ENCODE measurements around the gene XAF1. TPM values are rescaled to one million over a fixed set of nuclear protein-coding genes. Genes with fewer than 3 reads are reported as not detected.

The XAF1 gene
- total and polyA plus RNA-seq, 8 donors, result 7.2 to 116 (median 26.3) TPM

DNA sequence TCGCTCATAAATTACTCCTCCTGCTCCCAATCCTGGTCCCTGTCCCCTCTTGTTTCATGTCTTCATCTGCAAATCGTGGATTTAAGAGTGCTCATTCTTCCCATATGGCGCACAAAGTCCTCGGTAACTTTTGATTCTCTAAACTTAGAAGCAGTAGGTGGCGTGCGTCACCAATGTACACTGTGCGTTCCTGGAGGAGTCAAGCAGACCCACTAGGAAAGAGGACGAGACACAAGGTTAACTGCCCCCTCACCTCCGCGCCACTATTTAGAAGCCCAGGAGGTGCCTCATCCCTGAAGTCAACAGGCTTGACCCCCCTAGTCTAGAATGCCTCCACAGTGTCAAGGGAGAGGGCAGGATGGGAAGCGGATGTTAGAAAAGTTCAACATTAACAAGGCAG lies 45.5 kb upstream of the XAF1 start:
- H3K9me3 ChIP-seq, result peaks cover 0 to 17% (median 9%) of the 10 kb centered on the region in 4 donors
- peaks cover 0 to 93% (median 27%) of the 10 kb centered on the region in 3 donors for H3K27me3 ChIP-seq
- no peak overlapping the region for H3K27ac ChIP-seq
- H3K4me1 ChIP-seq, result peaks cover 12 to 25% (median 23%) of the 10 kb centered on the region in 4 donors
- 68 to 87% (median 80%) methylated on average over 11 of the region's 11 CpGs for WGBS, 5 donors
- DNase-seq, result no peak
- no peaks in the 10 kb centered on the region for H3K36me3 ChIP-seq
- TF ChIP-seq POLR2A (IDR thresholded peaks at IDR 0.05), result no peak
- no peak for TF ChIP-seq POLR2AphosphoS5 (IDR thresholded peaks at IDR 0.05)
- no peak for TF ChIP-seq EP300 (IDR thresholded peaks at IDR 0.05)
- TF ChIP-seq, protein P1, sequence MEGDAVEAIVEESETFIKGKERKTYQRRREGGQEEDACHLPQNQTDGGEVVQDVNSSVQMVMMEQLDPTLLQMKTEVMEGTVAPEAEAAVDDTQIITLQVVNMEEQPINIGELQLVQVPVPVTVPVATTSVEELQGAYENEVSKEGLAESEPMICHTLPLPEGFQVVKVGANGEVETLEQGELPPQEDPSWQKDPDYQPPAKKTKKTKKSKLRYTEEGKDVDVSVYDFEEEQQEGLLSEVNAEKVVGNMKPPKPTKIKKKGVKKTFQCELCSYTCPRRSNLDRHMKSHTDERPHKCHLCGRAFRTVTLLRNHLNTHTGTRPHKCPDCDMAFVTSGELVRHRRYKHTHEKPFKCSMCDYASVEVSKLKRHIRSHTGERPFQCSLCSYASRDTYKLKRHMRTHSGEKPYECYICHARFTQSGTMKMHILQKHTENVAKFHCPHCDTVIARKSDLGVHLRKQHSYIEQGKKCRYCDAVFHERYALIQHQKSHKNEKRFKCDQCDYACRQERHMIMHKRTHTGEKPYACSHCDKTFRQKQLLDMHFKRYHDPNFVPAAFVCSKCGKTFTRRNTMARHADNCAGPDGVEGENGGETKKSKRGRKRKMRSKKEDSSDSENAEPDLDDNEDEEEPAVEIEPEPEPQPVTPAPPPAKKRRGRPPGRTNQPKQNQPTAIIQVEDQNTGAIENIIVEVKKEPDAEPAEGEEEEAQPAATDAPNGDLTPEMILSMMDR (IDR thresholded peaks at IDR 0.05), result no peak
- H3K4me3 ChIP-seq, result no peak overlapping the region
- intact Hi-C loops (cut with DNase I; ENCODE audit: low total_unique reads), result no loop called here

DNA sequence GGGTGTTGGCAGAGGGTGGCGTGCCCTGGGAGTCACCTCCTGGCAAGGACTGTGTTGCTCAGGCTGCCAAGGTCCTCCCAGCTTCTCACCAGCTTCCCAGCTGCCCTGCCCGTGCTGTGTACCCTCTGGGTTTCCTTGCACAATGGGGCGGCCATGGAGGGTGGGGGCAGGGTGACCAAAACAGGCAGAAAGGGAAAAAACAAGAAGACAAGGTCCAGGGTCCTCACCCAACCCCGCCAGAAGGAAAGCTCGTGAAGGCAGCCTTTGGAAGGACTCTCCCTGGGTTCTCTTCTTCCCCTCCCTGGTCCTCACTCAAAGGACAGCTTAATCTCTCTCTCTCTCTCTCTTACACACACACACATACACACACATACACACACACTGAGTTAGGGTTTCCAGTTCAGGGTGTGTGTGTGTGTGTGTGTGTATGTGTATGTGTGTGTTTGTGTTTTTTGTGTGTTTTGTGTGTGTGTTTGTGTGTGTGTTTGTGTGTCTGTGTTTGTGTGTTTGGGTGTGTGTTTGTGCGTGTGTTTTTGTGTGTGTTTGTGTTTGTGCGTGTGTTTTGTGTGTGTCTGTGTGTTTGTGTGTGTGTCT lies 44.7 kb upstream of the XAF1 start:
- 46 to 55% (median 52%) methylated on average over 7 of the region's 7 CpGs for WGBS, 5 donors

DNA sequence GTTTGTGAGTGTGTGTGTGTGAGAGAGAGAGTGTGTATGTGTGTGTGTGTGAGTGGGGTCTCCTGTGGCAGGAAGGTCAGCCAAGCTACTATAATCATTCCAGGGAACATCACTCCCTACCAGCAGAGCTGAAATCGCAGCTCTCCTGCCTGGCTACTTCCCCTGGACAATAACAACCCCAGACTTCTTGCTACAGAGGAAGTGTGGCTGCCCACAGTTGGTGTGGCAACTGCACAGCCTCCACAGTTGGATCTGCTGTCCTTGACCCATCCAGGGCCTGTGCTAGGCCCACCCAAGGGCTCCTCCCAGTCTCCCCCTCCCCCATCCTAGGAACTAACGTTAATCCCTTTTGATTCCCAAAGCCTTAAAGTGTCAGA lies 44.2 kb upstream of the XAF1 start:
- peaks cover 0 to 82% (median 27%) of the 10 kb centered on the region in 3 donors for H3K27me3 ChIP-seq
- TF ChIP-seq POLR2A (IDR thresholded peaks at IDR 0.05) (no peak), EP300 (IDR thresholded peaks at IDR 0.05) (no peak), POLR2AphosphoS5 (IDR thresholded peaks at IDR 0.05) (no peak)
- TF ChIP-seq, protein P1 (IDR thresholded peaks at IDR 0.05), result no peak
- WGBS, 5 donors, result 42 to 61% (median 53%) methylated on average over 2 of the region's 2 CpGs
- intact Hi-C loops (cut with DNase I; ENCODE audit: low total_unique reads), result no loop called here
- no peak overlapping the region for H3K4me3 ChIP-seq
- DNase-seq, result no peak
- H3K27ac ChIP-seq, result no peak overlapping the region
- peaks cover 0 to 17% (median 9%) of the 10 kb centered on the region in 4 donors for H3K9me3 ChIP-seq
- H3K4me1 ChIP-seq, result peaks cover 12 to 25% (median 23%) of the 10 kb centered on the region in 4 donors
- no peaks in the 10 kb centered on the region for H3K36me3 ChIP-seq

More for the DNA sequence above, 44.7 kb upstream of the XAF1 start:
- H3K27me3 ChIP-seq, result peaks cover 0 to 87% (median 27%) of the 10 kb centered on the region in 3 donors
- H3K36me3 ChIP-seq, result no peaks in the 10 kb centered on the region
- H3K4me3 ChIP-seq, result no peak overlapping the region
- TF ChIP-seq POLR2A (IDR thresholded peaks at IDR 0.05) (no peak), POLR2AphosphoS5 (IDR thresholded peaks at IDR 0.05) (no peak), EP300 (IDR thresholded peaks at IDR 0.05) (no peak)
- TF ChIP-seq, protein P1 (IDR thresholded peaks at IDR 0.05), result no peak
- intact Hi-C loops (cut with DNase I; ENCODE audit: low total_unique reads), result no loop called here
- DNase-seq, result peak in 1 of 2 donors; percentile 49
- H3K4me1 ChIP-seq, result peaks cover 12 to 25% (median 23%) of the 10 kb centered on the region in 4 donors
- H3K27ac ChIP-seq, result no peak overlapping the region
- H3K9me3 ChIP-seq, result peaks cover 0 to 17% (median 9%) of the 10 kb centered on the region in 4 donors

DNA sequence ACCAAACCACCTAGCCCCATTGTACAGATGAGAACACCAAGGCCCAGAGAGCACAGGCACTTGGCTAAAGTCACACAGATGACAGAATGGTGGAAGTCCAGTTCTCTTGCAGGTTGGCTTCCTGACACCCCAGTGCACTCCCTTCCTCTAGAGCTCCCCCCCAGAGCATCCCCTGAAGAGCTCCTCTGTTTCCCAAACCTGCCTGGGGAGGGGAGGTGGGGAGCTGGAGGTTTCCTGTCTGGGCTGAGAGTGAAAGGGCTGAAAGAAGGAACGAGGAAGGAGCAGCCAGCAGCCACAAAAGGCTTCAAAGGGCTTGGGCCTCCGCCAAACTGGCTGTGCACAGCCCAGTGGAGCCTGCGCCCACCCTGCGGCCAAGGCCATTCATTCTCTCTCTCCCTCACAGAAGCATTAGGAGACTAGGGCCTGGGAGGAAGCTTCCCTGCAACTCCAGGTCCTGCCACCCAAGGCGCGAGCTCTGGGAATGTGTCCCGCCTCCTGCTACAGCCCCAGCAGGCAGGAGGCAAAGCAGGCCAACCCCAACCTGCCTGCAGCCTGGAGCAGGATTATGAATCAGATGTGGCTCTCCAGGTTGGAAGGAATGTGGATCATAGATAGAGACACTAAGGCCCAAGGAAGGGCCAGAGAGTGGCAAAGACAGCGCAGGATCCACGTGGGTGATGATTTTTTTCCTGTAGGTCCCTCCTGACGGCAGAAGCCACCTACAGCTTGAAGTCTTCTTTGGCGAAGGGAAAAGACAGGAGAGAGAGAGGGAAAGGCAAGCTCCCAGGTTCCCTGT lies 43.6 kb upstream of the XAF1 start:
- WGBS, 5 donors, result 25 to 32% (median 29%) methylated on average over 11 of the region's 11 CpGs
- no peaks in the 10 kb centered on the region for H3K36me3 ChIP-seq
- peak in 1 of 2 donors; percentile 40 for DNase-seq
- H3K4me3 ChIP-seq, result peak overlapping the region in 1 of 4 donors; percentile 45
- intact Hi-C loops (cut with DNase I; ENCODE audit: low total_unique reads), result no loop called here
- peaks cover 0 to 76% (median 27%) of the 10 kb centered on the region in 3 donors for H3K27me3 ChIP-seq
- TF ChIP-seq POLR2A (IDR thresholded peaks at IDR 0.05) (no peak), EP300 (IDR thresholded peaks at IDR 0.05) (no peak), POLR2AphosphoS5 (IDR thresholded peaks at IDR 0.05) (no peak)
- TF ChIP-seq, protein P1 (IDR thresholded peaks at IDR 0.05), result no peak
- peaks cover 0 to 17% (median 9%) of the 10 kb centered on the region in 4 donors for H3K9me3 ChIP-seq
- no peak overlapping the region for H3K27ac ChIP-seq
- H3K4me1 ChIP-seq, result peaks cover 12 to 25% (median 23%) of the 10 kb centered on the region in 4 donors
